WI38 (cell line): ENCODE data around the gene HEXA.

Source experiments
- H3K4me3 ChIP-seq: 2 replicates; pipeline ENCODE4 v1.5.1; 2011; ENCODE audit warnings: low read depth, mild to moderate bottlenecking, control low read depth, low read length
- CTCF ChIP-seq: IDR thresholded peaks from 2 replicates; pipeline ENCODE4 v1.5.1; 2012; ENCODE audit warnings: low read depth, mild to moderate bottlenecking, control low read depth, low read length

The HEXA gene

GRCh38 chr15:72323752-72324151 lies 52.1 kb downstream of the HEXA start:
- no peak for TF ChIP-seq CTCF
- no peak overlapping the region for H3K4me3 ChIP-seq

- peak within 1 kb of the TSS; percentile 58 for H3K4me3 ChIP-seq
Observed at GRCh38 chr15:72319985-72320671, 55.7 kb downstream of the HEXA start, which contains the start of gene CELF6. TSS of gene CELF6 (minus strand) at chr15:72320157. CDS start at chr15:72319874, 283 bp downstream.

GRCh38 chr15:72319360-72319984 lies 56.3 kb downstream of the HEXA start:
- peak overlapping the region; percentile 58 for H3K4me3 ChIP-seq
- no peak for TF ChIP-seq CTCF

More at GRCh38 chr15:72319985-72320671, 55.7 kb downstream of the HEXA start, which contains the start of gene CELF6:
- TF ChIP-seq CTCF: no peak

GRCh38 chr15:72318408-72318942 lies 57.3 kb downstream of the HEXA start:
- no peak for TF ChIP-seq CTCF
- H3K4me3 ChIP-seq: no peak overlapping the region

- no peak for TF ChIP-seq CTCF
- H3K4me3 ChIP-seq: no peak overlapping the region
Observed at GRCh38 chr15:72315706-72316370, 60.0 kb downstream of the HEXA start.

GRCh38 chr15:72313881-72314280 lies 61.9 kb downstream of the HEXA start:
- TF ChIP-seq CTCF: no peak
- no peak overlapping the region for H3K4me3 ChIP-seq
